ENCODE measurements around the gene UBXN4. TPM values are rescaled to one million over a fixed set of nuclear protein-coding genes. Genes with fewer than 3 reads are reported as not detected.

Gene UBXN4
- total RNA-seq, 1 donor, result 81.8 TPM

GRCh38 chr2:135782231-135782630, 40.6 kb downstream of the UBXN4 start:
- no peak for DNase-seq (ENCODE audit: low read depth)
- no peak overlapping the region for H3K4me3 ChIP-seq (ENCODE audit: low read depth, low read length)
- no peak for TF ChIP-seq CTCF (IDR thresholded peaks at IDR 0.05; ENCODE audit: insufficient read depth, low read length)

- H3K4me3 ChIP-seq (ENCODE audit: low read depth, low read length), result no peak overlapping the region
- DNase-seq (ENCODE audit: low read depth), result no peak
- TF ChIP-seq CTCF (IDR thresholded peaks at IDR 0.05; ENCODE audit: insufficient read depth, low read length), result no peak
Observed at GRCh38 chr2:135783439-135783838, 41.8 kb downstream of the UBXN4 start.

- peak; percentile 3 for DNase-seq (ENCODE audit: low read depth)
- H3K4me3 ChIP-seq (ENCODE audit: low read depth, low read length), result no peak overlapping the region
- peak; percentile 47 for TF ChIP-seq CTCF (IDR thresholded peaks at IDR 0.05; ENCODE audit: insufficient read depth, low read length)
Observed at GRCh38 chr2:135785032-135785431, 43.4 kb downstream of the UBXN4 start.

GRCh38 chr2:135786823-135787222, 45.2 kb downstream of the UBXN4 start:
- H3K4me3 ChIP-seq (ENCODE audit: low read depth, low read length), result no peak overlapping the region
- peak; percentile 93 for DNase-seq (ENCODE audit: low read depth)
- TF ChIP-seq CTCF (IDR thresholded peaks at IDR 0.05; ENCODE audit: insufficient read depth, low read length), result no peak

- no peak for TF ChIP-seq CTCF (IDR thresholded peaks at IDR 0.05; ENCODE audit: insufficient read depth, low read length)
- H3K4me3 ChIP-seq (ENCODE audit: low read depth, low read length), result no peak overlapping the region
- DNase-seq (ENCODE audit: low read depth), result no peak
Observed at GRCh38 chr2:135790423-135790822, 48.8 kb downstream of the UBXN4 start.

GRCh38 chr2:135791418-135792190, 49.9 kb downstream of the UBXN4 start:
- peak; percentile 40 for DNase-seq (ENCODE audit: low read depth)
- TF ChIP-seq CTCF (IDR thresholded peaks at IDR 0.05; ENCODE audit: insufficient read depth, low read length), result no peak
- no peak overlapping the region for H3K4me3 ChIP-seq (ENCODE audit: low read depth, low read length)

Measured in fibroblast of the aortic adventitia (primary cell).